Vagina (tissue), 2 donors: Measurements from ENCODE around the gene SYNCRIP.

Experiments used
- CTCF ChIP-seq, 3 experiments: fragments of 450-650 bp in 2 of 3; fragments of 200-600 bp in 1 of 3; sonication (generic) in 1 of 3; IDR thresholded peaks; one replicate each; pipeline ENCODE4 v1.5.1; 2017 to 2019; ENCODE audit warnings: antibody characterized with exemption in 3 of 3, mild to moderate bottlenecking in 2 of 3, moderate library complexity in 2 of 3
- POLR2AphosphoS5 ChIP-seq, 2 donors: sonication (generic); formaldehyde crosslinking; IDR thresholded peaks; one replicate each; pipeline ENCODE4 v1.9.0; 2017; ENCODE audit warnings: antibody characterized with exemption in 2 of 2, mild to moderate bottlenecking in 2 of 2, low read depth in 1 of 2; ENCODE audit not compliant: insufficient read depth in 1 of 2

- TF ChIP-seq CTCF (IDR thresholded peaks at IDR 0.05) (no peak), POLR2AphosphoS5 (IDR thresholded peaks at IDR 0.05; ENCODE audit: insufficient read depth in 1 of 2, low read depth in 1 of 2) (no peak)
Observed at GRCh38 chr6:85672050-85672449, 29.4 kb upstream of the SYNCRIP start.
